Measurements from ENCODE around the gene HIP1R. TPM values are rescaled to one million over a fixed set of nuclear protein-coding genes. Genes with fewer than 3 reads are reported as not detected.

Gene HIP1R
- total and polyA plus RNA-seq, 2 of the 4 experiments (the other 2 are of a cell fraction) = 13.8 to 18.5 TPM

- CTCF ChIA-PET = no interaction called here
These were observed 9.2 kb downstream of the HIP1R start for GRCh38 chr12:122844366-122844971.

More at GRCh38 chr12:122844366-122844971, 9.2 kb downstream of the HIP1R start:
- dilution Hi-C loops (cut with HindIII; ENCODE audit: low sequenced_read_pairs, unreplicated experiment) (no loop called here), in situ Hi-C loops (cut with MboI; ENCODE audit: low sequenced_read_pairs) (no loop called here), intact Hi-C loops (cut with micrococcal nuclease) (no loop called here)
- H3K4ac ChIP-seq (ENCODE audit: low read depth, low read length) = no peak overlapping the region
- no peak overlapping the region for H2BK120ac ChIP-seq (ENCODE audit: low read depth, low read length)
- no peak overlapping the region for H3K14ac ChIP-seq (replicated peaks; ENCODE audit: low read depth, low read length)
- H3K27ac ChIP-seq (ENCODE audit: insufficient read depth, low read length) = no peak overlapping the region
- peaks cover 25% of the 10 kb centered on the region for H3K9me1 ChIP-seq (ENCODE audit: insufficient read depth, low read length)
- H3K9me3 ChIP-seq (ENCODE audit: control insufficient read depth, insufficient read depth, low read length) = no peaks in the 10 kb centered on the region
- WGBS, 2 experiments (ENCODE audit: extremely low coverage in 2 of 2, insufficient read length in 1 of 2) = 29% methylated on average over 1 of the region's 8 CpGs; no CpG with 5 or more reads in 1 of the 2 experiments
- no peak overlapping the region for H2AK5ac ChIP-seq (ENCODE audit: low read depth, low read length)
- H2BK5ac ChIP-seq (ENCODE audit: low read depth, low read length, poor library complexity, severe bottlenecking) = no peak overlapping the region
- H3K23ac ChIP-seq (ENCODE audit: low read depth, low read length) = no peak overlapping the region
- H2AFZ ChIP-seq (replicated peaks; ENCODE audit: low read length, poor library complexity) = no peak overlapping the region
- H3K18ac ChIP-seq (ENCODE audit: low read depth, low read length) = no peak overlapping the region
- H4K20me1 ChIP-seq (ENCODE audit: insufficient read depth, low read length) = peaks cover 12% of the 10 kb centered on the region; the same call in 1 of the 2 replicates
- H2BK15ac ChIP-seq (ENCODE audit: low read depth, low read length) = no peak overlapping the region
- H4K5ac ChIP-seq (ENCODE audit: low read depth, low read length) = no peak overlapping the region
- H4K8ac ChIP-seq (ENCODE audit: low read depth in 2 of 2, low read length in 2 of 2) = no peak overlapping the region
- TF ChIP-seq ELK1 (IDR thresholded peaks at IDR 0.05; ENCODE audit: borderline replicate concordance, low read depth, low read length) (no peak), MAFK (IDR thresholded peaks at IDR 0.05; ENCODE audit: low read depth, low read length) (no peak), RFX5 (IDR thresholded peaks at IDR 0.05; ENCODE audit: low read depth, low read length) (no peak), CTCF (conservative IDR thresholded peaks at IDR 0.05; ENCODE audit: low read depth, low read length) (no peak), MXI1 (IDR thresholded peaks at IDR 0.05; ENCODE audit: borderline replicate concordance, low read depth, low read length) (no peak), POLR2A (IDR thresholded peaks at IDR 0.05; ENCODE audit: low read depth, low read length) (no peak), NFE2L2 (IDR thresholded peaks at IDR 0.05; ENCODE audit: low read depth, low read length) (no peak), BHLHE40 (IDR thresholded peaks at IDR 0.05; ENCODE audit: low read depth, low read length) (no peak), FOS (IDR thresholded peaks at IDR 0.05; ENCODE audit: low read depth, low read length) (no peak), CEBPB (IDR thresholded peaks at IDR 0.05; ENCODE audit: low read depth, low read length) (no peak), SMC3 (IDR thresholded peaks at IDR 0.05; ENCODE audit: low read depth, low read length) (no peak), RAD21 (IDR thresholded peaks at IDR 0.05; ENCODE audit: low read length) (no peak), RCOR1 (IDR thresholded peaks at IDR 0.05; ENCODE audit: insufficient replicate concordance, low read length) (no peak), CHD1 (IDR thresholded peaks at IDR 0.05; ENCODE audit: low read depth, low read length) (no peak), MAZ (IDR thresholded peaks at IDR 0.05; ENCODE audit: borderline replicate concordance, low read depth, low read length) (no peak)
- TF ChIP-seq, protein P1, sequence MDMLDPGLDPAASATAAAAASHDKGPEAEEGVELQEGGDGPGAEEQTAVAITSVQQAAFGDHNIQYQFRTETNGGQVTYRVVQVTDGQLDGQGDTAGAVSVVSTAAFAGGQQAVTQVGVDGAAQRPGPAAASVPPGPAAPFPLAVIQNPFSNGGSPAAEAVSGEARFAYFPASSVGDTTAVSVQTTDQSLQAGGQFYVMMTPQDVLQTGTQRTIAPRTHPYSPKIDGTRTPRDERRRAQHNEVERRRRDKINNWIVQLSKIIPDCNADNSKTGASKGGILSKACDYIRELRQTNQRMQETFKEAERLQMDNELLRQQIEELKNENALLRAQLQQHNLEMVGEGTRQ (IDR thresholded peaks at IDR 0.05; ENCODE audit: low read depth, low read length) = no peak
- POLR2A ChIA-PET (ENCODE audit: unreplicated experiment) = no interaction called here
- H4K91ac ChIP-seq (ENCODE audit: insufficient read depth, low read depth, low read length) = no peak overlapping the region
- no peak overlapping the region for H3K56ac ChIP-seq (ENCODE audit: extremely low read depth, insufficient read depth, low read length)
- no peak overlapping the region for H2BK20ac ChIP-seq (ENCODE audit: low read depth, low read length)
- H3K9ac ChIP-seq (ENCODE audit: low read depth, low read length) = no peak overlapping the region
- DNase-seq (no peak), ATAC-seq (ENCODE audit: low read depth) (no peak)
- H3K4me2 ChIP-seq (ENCODE audit: low read depth, low read length) = no peak overlapping the region
- H3K4me3 ChIP-seq (ENCODE audit: insufficient read depth, low read depth, low read length) = no peak overlapping the region
- BruUV-seq (replicated peaks) = no TSS peak
- no peak overlapping the region for H2AK9ac ChIP-seq (replicated peaks; ENCODE audit: low read depth, low read length, poor library complexity)
- peaks cover 22% of the 10 kb centered on the region for H3K4me1 ChIP-seq (ENCODE audit: control insufficient read depth, insufficient read depth, low read length)
- H3K36me3 ChIP-seq (ENCODE audit: control insufficient read depth, insufficient read depth, low read length) = no peaks in the 10 kb centered on the region
- no peaks in the 10 kb centered on the region for H3K27me3 ChIP-seq (ENCODE audit: control insufficient read depth, insufficient read depth, low read length)
- H3K79me1 ChIP-seq (ENCODE audit: low read depth in 1 of 2, low read length in 2 of 2) = peaks cover 9 to 29% of the 10 kb centered on the region in 2 experiments

Data from IMR-90 (cell line).